ENCODE results near the gene ELK4.
A peak's percentile ranks its signal among the peaks of the same experiment; 100 is the strongest.
"Not testable (repeated sequence)": the region's sequence is repeated elsewhere in the genome, so short reads cannot be mapped to it uniquely, and the experiment has no call there.

ELK4 gene

GRCh38 chr1:205664399-205665017, 32.7 kb upstream of the ELK4 start:
- no peak for DNase-seq

DNA sequence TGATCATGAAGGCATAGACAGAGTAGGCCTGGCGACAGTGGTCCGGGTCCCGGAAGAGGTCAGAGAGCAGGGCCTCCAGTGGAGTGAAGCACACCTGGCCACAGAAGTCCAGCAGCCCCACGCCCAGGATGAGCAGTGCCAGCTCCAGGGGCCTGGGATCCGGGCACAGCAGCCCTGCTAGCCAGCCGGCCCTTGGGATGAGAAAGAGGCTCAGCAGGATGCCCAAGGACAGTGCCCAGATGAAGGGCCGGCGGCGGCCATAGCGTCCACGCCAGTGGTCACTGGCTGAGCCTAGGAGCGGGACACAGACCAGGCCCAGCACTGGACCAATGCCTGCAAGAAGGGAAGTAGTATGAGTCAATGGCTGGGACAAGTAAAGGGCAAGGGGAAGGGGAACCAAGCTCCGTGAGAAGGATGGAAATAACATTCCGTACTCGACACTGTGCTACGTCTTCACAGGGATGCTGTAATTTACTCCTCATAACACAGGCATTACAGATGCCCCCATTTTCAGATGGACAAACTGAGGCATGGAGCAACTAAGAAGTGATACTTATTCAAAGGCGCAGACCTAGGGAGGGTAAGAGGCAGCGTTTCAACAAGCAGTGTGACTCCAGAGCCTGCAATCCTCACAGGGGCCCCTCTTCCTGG, 31.6 kb upstream of the ELK4 start:
- DNase-seq, result no peak

DNA sequence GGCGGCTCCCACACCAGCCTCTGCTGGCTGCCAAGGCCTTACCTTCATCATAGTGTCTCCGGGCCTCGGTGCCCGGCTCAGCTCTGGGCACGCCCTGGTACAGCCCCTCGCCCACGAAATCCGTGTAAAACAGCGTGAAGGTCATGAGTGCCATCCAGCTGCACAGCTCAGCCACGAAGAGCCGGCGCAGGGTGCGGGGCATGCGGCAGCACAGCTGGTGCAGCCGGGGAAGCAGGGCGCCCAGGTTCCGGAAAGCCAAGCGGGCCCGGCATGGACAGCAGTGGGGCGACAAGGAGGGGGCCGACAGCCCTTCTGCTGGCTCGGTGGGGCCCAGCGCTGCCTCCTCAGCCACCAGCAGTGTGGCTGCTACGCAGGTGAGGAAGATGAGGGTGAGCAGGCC, 31.0 kb upstream of the ELK4 start:
- no peak for DNase-seq

DNA sequence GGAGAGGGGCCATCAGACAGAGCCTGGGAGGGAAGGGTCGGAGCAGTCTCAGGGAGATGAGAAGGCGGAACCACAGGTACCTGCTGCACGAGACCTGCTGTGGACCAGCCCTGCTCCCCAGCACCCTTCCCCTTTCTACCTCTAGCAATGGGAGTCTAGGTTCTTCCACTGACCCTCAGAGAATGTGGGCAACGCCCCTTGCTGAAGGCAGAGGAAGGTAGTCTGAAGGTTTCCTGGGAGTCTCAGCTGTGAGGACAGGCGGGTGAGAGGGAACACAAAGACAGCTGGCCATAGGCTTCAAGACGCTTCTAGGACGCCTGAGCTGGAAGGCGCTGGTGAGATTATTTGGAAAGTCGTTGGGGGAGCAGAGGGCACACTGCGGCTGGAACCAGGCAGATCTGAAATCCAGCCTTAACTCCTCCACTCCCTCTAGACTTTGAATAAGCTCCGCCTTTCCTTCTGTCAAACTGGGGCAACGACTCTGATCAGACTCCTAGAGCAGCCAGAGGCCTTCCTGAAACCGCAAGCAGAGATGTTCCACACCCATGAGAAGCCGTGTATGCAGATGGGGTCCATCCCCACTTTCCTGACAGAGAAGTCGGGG, 30.4 kb upstream of the ELK4 start:
- no peak for DNase-seq

DNA sequence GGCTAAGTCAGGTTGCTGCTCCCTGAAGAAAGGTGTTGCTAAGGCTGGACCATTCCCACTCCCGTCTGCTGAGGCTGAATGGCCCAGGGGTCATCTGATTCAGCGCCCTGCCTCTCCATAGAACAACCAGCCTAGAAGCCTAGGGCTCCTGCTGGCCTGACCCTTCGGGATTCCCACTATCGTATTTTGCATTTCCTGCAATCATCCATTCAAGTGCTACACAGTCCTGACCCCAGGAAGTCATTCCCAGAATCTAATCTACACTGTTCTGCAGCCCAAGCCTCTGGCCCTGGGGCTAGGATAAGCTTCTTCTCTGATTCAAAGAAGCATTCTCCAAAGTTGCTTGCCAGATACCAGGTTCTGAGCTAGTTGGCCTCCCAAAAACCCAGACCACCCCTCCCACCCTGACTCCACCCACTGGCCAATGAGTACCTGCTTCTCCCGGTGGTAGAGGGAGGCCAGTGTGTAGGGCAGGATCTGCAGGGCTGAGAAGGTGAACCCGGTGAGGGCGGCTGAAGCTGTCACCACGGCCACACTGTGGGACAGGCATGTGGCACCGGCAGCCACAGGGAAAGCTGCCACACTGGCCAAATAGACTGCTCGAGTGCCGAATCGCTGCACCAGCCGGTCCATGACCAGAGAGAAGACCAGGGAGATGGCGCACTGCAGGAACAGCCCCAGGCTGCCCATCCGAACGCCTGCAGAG, 29.8 kb upstream of the ELK4 start:
- no peak for DNase-seq

GRCh38 chr1:205660361-205660760, 28.6 kb upstream of the ELK4 start:
- DNase-seq, result no peak

- DNase-seq, result peak; percentile 86
These were observed 27.3 kb upstream of the ELK4 start for GRCh38 chr1:205658943-205659581.

- no peak for DNase-seq
These were observed 24.4 kb upstream of the ELK4 start for GRCh38 chr1:205656236-205656635.

- DNase-seq, result no peak
These were observed 21.2 kb upstream of the ELK4 start for GRCh38 chr1:205652984-205653383.

GRCh38 chr1:205650241-205650640, 18.4 kb upstream of the ELK4 start:
- DNase-seq, result no peak

DNA sequence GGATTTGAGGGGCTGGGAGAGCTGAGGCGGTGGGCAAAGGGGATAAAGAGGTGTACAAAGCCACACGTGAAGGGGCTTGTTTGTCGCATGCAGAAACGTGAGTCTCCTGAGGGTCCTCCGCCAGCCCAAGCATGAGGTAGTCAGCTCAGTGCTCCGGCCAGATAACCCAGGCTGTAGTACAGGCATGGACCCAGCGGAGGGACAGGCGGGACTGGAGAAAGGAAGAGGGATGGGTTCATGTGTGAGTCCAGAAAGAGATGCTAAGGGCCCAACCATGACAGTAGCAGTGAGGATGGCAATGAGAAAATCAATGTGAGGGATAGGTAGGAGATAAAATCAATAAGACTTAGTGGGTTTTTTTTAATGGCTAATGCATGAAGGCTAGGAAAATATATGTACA, 13.7 kb upstream of the ELK4 start:
- no peak for DNase-seq

- DNase-seq, result no peak
These were observed 11.0 kb upstream of the ELK4 start for GRCh38 chr1:205642679-205643307.

- no peak for DNase-seq
These were observed 7.8 kb upstream of the ELK4 start for GRCh38 chr1:205639567-205639966.

- no peak for DNase-seq
These were observed 6.2 kb upstream of the ELK4 start for GRCh38 chr1:205637854-205638468.

- DNase-seq, result no peak
These were observed 4.9 kb upstream of the ELK4 start for GRCh38 chr1:205636732-205637131.

DNA sequence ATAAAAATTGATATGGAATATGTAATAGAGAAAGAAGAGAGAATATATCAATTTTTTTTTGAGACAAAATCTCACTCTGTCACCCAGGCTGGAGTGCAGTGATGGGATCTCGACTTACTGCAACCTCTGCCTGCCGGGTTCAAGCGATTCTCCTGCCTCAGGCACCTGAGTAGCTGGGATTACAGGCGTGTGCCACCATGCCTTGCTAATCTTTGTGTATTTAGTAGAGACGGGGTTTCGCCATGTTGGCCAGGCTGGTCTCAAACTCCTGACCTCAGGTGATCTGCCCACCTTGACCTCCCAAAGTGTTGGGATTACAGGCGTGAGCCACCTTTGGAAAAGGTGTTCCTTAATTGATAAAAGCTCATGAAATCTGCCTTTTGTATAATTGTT, 4.3 kb upstream of the ELK4 start:
- not testable (repeated sequence) for DNase-seq

GRCh38 chr1:205633421-205633976, 1.7 kb upstream of the ELK4 start:
- DNase-seq, result no peak

GRCh38 chr1:205632669-205633169, 908 bp upstream of the ELK4 start:
- no peak for DNase-seq

- peak; percentile 81 for DNase-seq
These were observed 622 bp downstream of the ELK4 start for GRCh38 chr1:205631010-205631767.

DNA sequence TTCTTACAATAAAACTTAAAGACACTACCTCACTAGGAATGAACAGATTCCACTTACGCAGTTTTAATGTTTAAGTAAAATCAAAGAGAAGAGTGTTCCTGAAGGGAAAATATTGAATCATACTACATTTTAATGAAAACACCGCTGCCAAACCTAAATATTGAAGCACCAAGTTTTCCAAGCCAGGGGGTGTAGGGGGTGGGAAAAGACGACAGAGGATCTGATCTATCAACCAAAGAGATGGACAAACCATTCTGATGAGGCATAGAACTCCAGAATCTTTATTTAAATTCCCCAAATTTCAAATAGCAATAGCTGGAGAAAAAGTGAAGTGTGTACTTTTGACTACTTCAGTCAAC, 1.2 kb downstream of the ELK4 start:
- DNase-seq, result no peak

GRCh38 chr1:205630241-205630640, 1.6 kb downstream of the ELK4 start:
- DNase-seq, result no peak

Measured in retina (tissue), 1 donor.